Esophagus (tissue), 2 donors: ENCODE measurements around the gene RNH1. TPM values are rescaled to one million over a fixed set of nuclear protein-coding genes. Genes with fewer than 3 reads are reported as not detected.

Experiments
- H3K27ac ChIP-seq, 2 donors: one replicate each; pipeline ENCODE4 v1.5.1; 2013; ENCODE audit warnings: low read depth in 2 of 2, mild to moderate bottlenecking in 2 of 2, inconsistent platforms in 1 of 2, low read length in 1 of 2, moderate library complexity in 1 of 2
- H3K27me3 ChIP-seq, 2 donors: one replicate each; pipeline ENCODE4 v1.6.1; 2013; ENCODE audit warnings: low read length in 2 of 2, control low read depth in 1 of 2, mild to moderate bottlenecking in 1 of 2; ENCODE audit not compliant: insufficient read depth in 2 of 2, control insufficient read depth in 1 of 2
- H3K36me3 ChIP-seq, 2 donors: one replicate each; pipeline ENCODE4 v1.6.1; 2013; ENCODE audit warnings: low read length in 1 of 2; ENCODE audit not compliant: control insufficient read depth in 2 of 2, insufficient read depth in 2 of 2
- H3K4me1 ChIP-seq, 2 donors: one replicate each; pipeline ENCODE4 v1.6.1; 2013; ENCODE audit warnings: low read length in 1 of 2; ENCODE audit not compliant: control insufficient read depth in 2 of 2, insufficient read depth in 2 of 2
- H3K4me3 ChIP-seq, 2 donors: one replicate each; pipeline ENCODE4 v1.5.1; 2013; ENCODE audit warnings: low read length in 2 of 2, mild to moderate bottlenecking in 2 of 2, low read depth in 1 of 2, moderate library complexity in 1 of 2
- H3K9me3 ChIP-seq, 2 donors: one replicate each; pipeline ENCODE4 v1.6.1; 2013; ENCODE audit warnings: mild to moderate bottlenecking in 2 of 2, low read depth in 1 of 2, low read length in 1 of 2, moderate library complexity in 1 of 2; ENCODE audit not compliant: control insufficient read depth in 2 of 2, insufficient read depth in 1 of 2
- WGBS, 2 donors: extraction: QIAGEN DNeasy Blood & Tissue Kit; methylation state at CpG; one replicate each; pipeline ENCODE4 v1.1.7; 2013; 5-methylcytosine and 5-hydroxymethylcytosine counted together
- polyA plus RNA-seq, 2 donors: library from polyadenylated mRNA; stranded (reverse); fragments of 200-250 nt; gene quantifications; one replicate each; pipeline ENCODE4 v1.2.3, GENCODE V29; 2013
- donor health status: healthy with polysubstance abuse.
- donor health status: Bipolar disorder and iron deficiency.

The RNH1 gene
- polyA plus RNA-seq, 2 donors = 106 to 219 TPM

- no peak overlapping the region for H3K27ac ChIP-seq
- WGBS, 2 donors = 80 to 83% methylated on average over 32 of the region's 32 CpGs
- no peaks in the 10 kb centered on the region for H3K9me3 ChIP-seq
- H3K27me3 ChIP-seq = no peaks in the 10 kb centered on the region
- peaks cover 5 to 55% of the 10 kb centered on the region in 2 donors for H3K36me3 ChIP-seq
- H3K4me3 ChIP-seq = no peak overlapping the region
- H3K4me1 ChIP-seq = peaks cover 0 to 4% of the 10 kb centered on the region in 2 donors
Measured at GRCh38 chr11:492427-493226, 14.4 kb downstream of the RNH1 start.

GRCh38 chr11:491358-491757, 15.7 kb downstream of the RNH1 start:
- Histone ChIP-seq H3K4me3 (no peak overlapping the region), H3K4me1 (peaks cover 0 to 9% of the 10 kb centered on the region in 2 donors), H3K36me3 (peaks cover 4 to 48% of the 10 kb centered on the region in 2 donors), H3K9me3 (no peaks in the 10 kb centered on the region), H3K27me3 (no peaks in the 10 kb centered on the region), H3K27ac (no peak overlapping the region)
- 83 to 89% methylated on average over 7 of the region's 7 CpGs for WGBS, 2 donors

- Histone ChIP-seq H3K27me3 (no peaks in the 10 kb centered on the region), H3K27ac (no peak overlapping the region), H3K36me3 (peaks cover 4 to 48% of the 10 kb centered on the region in 2 donors), H3K4me3 (no peak overlapping the region), H3K4me1 (peaks cover 0 to 9% of the 10 kb centered on the region in 2 donors), H3K9me3 (no peaks in the 10 kb centered on the region)
- 87 to 94% methylated on average over 15 of the region's 15 CpGs for WGBS, 2 donors
Measured at GRCh38 chr11:490930-491260, 16.1 kb downstream of the RNH1 start.

- Histone ChIP-seq H3K27me3 (no peaks in the 10 kb centered on the region), H3K4me3 (no peak overlapping the region), H3K9me3 (no peaks in the 10 kb centered on the region), H3K27ac (no peak overlapping the region), H3K36me3 (peaks cover 4 to 45% of the 10 kb centered on the region in 2 donors), H3K4me1 (peaks cover 0 to 9% of the 10 kb centered on the region in 2 donors)
- 91 to 92% methylated on average over 38 of the region's 38 CpGs for WGBS, 2 donors
Measured at GRCh38 chr11:490186-490929, 16.7 kb downstream of the RNH1 start.

GRCh38 chr11:489610-490185, 17.3 kb downstream of the RNH1 start:
- Histone ChIP-seq H3K4me3 (no peak overlapping the region), H3K27me3 (no peaks in the 10 kb centered on the region), H3K4me1 (peaks cover 0 to 9% of the 10 kb centered on the region in 2 donors), H3K36me3 (peaks cover 4 to 38% of the 10 kb centered on the region in 2 donors), H3K9me3 (no peaks in the 10 kb centered on the region), H3K27ac (no peak overlapping the region)
- WGBS, 2 donors = 93 to 95% methylated on average over 37 of the region's 37 CpGs

GRCh38 chr11:488992-489391, 18.1 kb downstream of the RNH1 start:
- no peaks in the 10 kb centered on the region for H3K9me3 ChIP-seq

GRCh38 chr11:488579-488978, 18.5 kb downstream of the RNH1 start:
- WGBS, 2 donors = 93 to 95% methylated on average over 19 of the region's 19 CpGs
- H3K4me3 ChIP-seq = no peak overlapping the region
- H3K9me3 ChIP-seq = no peaks in the 10 kb centered on the region
- no peak overlapping the region for H3K27ac ChIP-seq
- peaks cover 4 to 28% of the 10 kb centered on the region in 2 donors for H3K36me3 ChIP-seq
- no peaks in the 10 kb centered on the region for H3K27me3 ChIP-seq
- peaks cover 0 to 9% of the 10 kb centered on the region in 2 donors for H3K4me1 ChIP-seq

More at GRCh38 chr11:488992-489391, 18.1 kb downstream of the RNH1 start:
- peaks cover 0 to 9% of the 10 kb centered on the region in 2 donors for H3K4me1 ChIP-seq
- no peaks in the 10 kb centered on the region for H3K27me3 ChIP-seq
- H3K36me3 ChIP-seq = peaks cover 4 to 31% of the 10 kb centered on the region in 2 donors
- 88 to 89% methylated on average over 19 of the region's 19 CpGs for WGBS, 2 donors
- H3K27ac ChIP-seq = no peak overlapping the region
- no peak overlapping the region for H3K4me3 ChIP-seq

- 66 to 77% methylated on average over 24 to 25 of the region's 25 CpGs for WGBS, 2 donors
- H3K27me3 ChIP-seq = no peaks in the 10 kb centered on the region
Measured at GRCh38 chr11:488062-488461, 19.0 kb downstream of the RNH1 start.

GRCh38 chr11:487571-488021, 19.4 kb downstream of the RNH1 start:
- Histone ChIP-seq H3K27me3 (no peaks in the 10 kb centered on the region), H3K27ac (no peak overlapping the region), H3K36me3 (peaks cover 4 to 24% of the 10 kb centered on the region in 2 donors), H3K9me3 (no peaks in the 10 kb centered on the region), H3K4me3 (no peak overlapping the region), H3K4me1 (peaks cover 0 to 9% of the 10 kb centered on the region in 2 donors)
- WGBS, 2 donors = 77 to 84% methylated on average over 22 of the region's 22 CpGs

More at GRCh38 chr11:488062-488461, 19.0 kb downstream of the RNH1 start:
- peaks cover 0 to 9% of the 10 kb centered on the region in 2 donors for H3K4me1 ChIP-seq
- H3K4me3 ChIP-seq = no peak overlapping the region
- H3K9me3 ChIP-seq = no peaks in the 10 kb centered on the region
- H3K36me3 ChIP-seq = peaks cover 4 to 28% of the 10 kb centered on the region in 2 donors
- H3K27ac ChIP-seq = no peak overlapping the region
